A549 (cell line): ENCODE results near the gene DNAH1. TPM values are rescaled to one million over a fixed set of nuclear protein-coding genes. Genes with fewer than 3 reads are reported as not detected.

Experiments used
- ATAC-seq, 2 experiments: fragments of 200-7000 bp in 1 of 2; fragments of >200 bp in 1 of 2; cut with Nextera tagmentation in 1 of 2; cut with Tn5 transposase in 1 of 2; 3 replicates each; pipeline versions ENCODE4 v1.8.0 to v1.9.1; 2018 to 2020; ENCODE audit warnings: mild to moderate bottlenecking in 1 of 2, moderate library complexity in 1 of 2
- CTCF ChIA-PET: fragments of 300-600 bp; sonication (Branson Sonifier 250); formaldehyde crosslinking; extraction: SDS; loops from one replicate; lab custom pipeline; 2021; ENCODE audit warnings: antibody characterized with exemption, inconsistent platforms; lab: Yijun Ruan, JAX
- POLR2A ChIA-PET: fragments of 350-600 bp; formaldehyde crosslinking; extraction: SDS; loops from one replicate; lab custom pipeline; 2021; ENCODE audit warnings: antibody characterized with exemption, inconsistent platforms; lab: Yijun Ruan, JAX
- DNase-seq, 2 experiments: peaks; one replicate each; pipeline versions ENCODE4 v3.0.0 to v3.0.0-alpha.2; 2011 to 2016; ENCODE audit warnings: low read depth in 1 of 2, low spot score in 1 of 2
- FAIRE-seq: peaks from 2 replicates; lab custom pipeline; 2011; peaks lifted over from hg19 to GRCh38; lab: Jason Lieb, UNC
- H3K27ac ChIP-seq, 2 experiments: fragments of >200 bp; sonication (Bioruptor Twin); formaldehyde crosslinking; 3 replicates each; pipeline ENCODE4 v1.5.1; 2016 to 2017
- H3K4me1 ChIP-seq: fragments of >200 bp; sonication (Bioruptor Twin); formaldehyde crosslinking; 3 replicates; pipeline ENCODE4 v1.6.1; 2016
- H3K4me2 ChIP-seq: fragments of >200 bp; sonication (Bioruptor Twin); formaldehyde crosslinking; 3 replicates; pipeline ENCODE4 v1.6.1; 2016
- H3K4me3 ChIP-seq: fragments of >200 bp; sonication (Bioruptor Twin); formaldehyde crosslinking; 3 replicates; pipeline ENCODE4 v1.5.1; 2016
- H3K9me3 ChIP-seq: fragments of >200 bp; sonication (Bioruptor Twin); formaldehyde crosslinking; 3 replicates; pipeline ENCODE4 v1.6.1; 2016
- BHLHE40 ChIP-seq: IDR thresholded peaks from 2 replicates; pipeline ENCODE4 v1.6.1; 2012; ENCODE audit warnings: low read depth, low read length, inconsistent platforms
- CBX8 ChIP-seq: fragments of 200-600 bp; sonication (generic); IDR thresholded peaks from 2 replicates; pipeline ENCODE4 v1.6.1; 2016
- CHD2 ChIP-seq: fragments of 150-350 bp; IDR thresholded peaks from 2 replicates; pipeline ENCODE4 v1.6.1; 2014; ENCODE audit warnings: low read length; ENCODE audit not compliant: partially characterized antibody
- CHD4 ChIP-seq: fragments of 200-600 bp; sonication (generic); IDR thresholded peaks from 2 replicates; pipeline ENCODE4 v1.6.1; 2016; ENCODE audit warnings: antibody characterized with exemption, mild to moderate bottlenecking, borderline replicate concordance
- EP300 ChIP-seq, 2 experiments: fragments of >200 bp; sonication (Bioruptor Twin); formaldehyde crosslinking; IDR thresholded peaks; 2 replicates in 1 of 2; 3 replicates in 1 of 2; pipeline ENCODE4 v1.6.1; 2016 to 2017
- FOSB ChIP-seq: fragments of 250-450 bp; sonication (Bioruptor Pico); IDR thresholded peaks from 2 replicates; pipeline ENCODE4 v1.5.0; 2020; ENCODE audit warnings: mild to moderate bottlenecking, moderate library complexity
- FOSL2 ChIP-seq, 2 experiments: fragments of 450-650 bp in 1 of 2; fragments of >200 bp in 1 of 2; sonication (Bioruptor Twin) in 1 of 2; formaldehyde crosslinking; IDR thresholded peaks; 2 replicates each; pipeline versions ENCODE4 v1.5.0 to v1.6.1; 2016 to 2020; ENCODE audit warnings: mild to moderate bottlenecking in 1 of 2, moderate library complexity in 1 of 2
- GATA3 ChIP-seq: IDR thresholded peaks from 2 replicates; pipeline ENCODE4 v1.6.1; 2012; ENCODE audit warnings: borderline replicate concordance
- HEYL ChIP-seq: fragments of 250-450 bp; sonication (Bioruptor Pico); IDR thresholded peaks from 2 replicates; pipeline ENCODE4 v1.8.0; 2021; ENCODE audit warnings: mild to moderate bottlenecking, moderate library complexity
- JUN ChIP-seq, 2 experiments: fragments of >200 bp; sonication (Bioruptor Twin); formaldehyde crosslinking; IDR thresholded peaks; 2 replicates in 1 of 2; 3 replicates in 1 of 2; pipeline ENCODE4 v1.6.1; 2016 to 2017
- KDM1A ChIP-seq: fragments of 200-600 bp; sonication (generic); IDR thresholded peaks from 2 replicates; pipeline ENCODE4 v1.6.1; 2016; ENCODE audit warnings: low read depth, mild to moderate bottlenecking
- MAFK ChIP-seq: fragments of 450-650 bp; IDR thresholded peaks from 2 replicates; pipeline ENCODE4 v1.6.1; 2014; ENCODE audit not compliant: partially characterized antibody
- NPAS2 ChIP-seq: fragments of 250-450 bp; sonication (Bioruptor Pico); IDR thresholded peaks from 2 replicates; pipeline ENCODE4 v1.8.0; 2022; ENCODE audit warnings: mild to moderate bottlenecking, moderate library complexity, borderline replicate concordance
- RARB ChIP-seq: fragments of 250-450 bp; sonication (Bioruptor Pico); IDR thresholded peaks from 2 replicates; pipeline ENCODE4 v1.8.0; 2021; ENCODE audit warnings: mild to moderate bottlenecking, moderate library complexity
- REST ChIP-seq: fragments of 200-600 bp; sonication (generic); IDR thresholded peaks from 2 replicates; pipeline ENCODE4 v1.6.1; 2016; ENCODE audit warnings: antibody characterized with exemption, mild to moderate bottlenecking, moderate library complexity
- RFX5 ChIP-seq: fragments of 450-650 bp; IDR thresholded peaks from 2 replicates; pipeline ENCODE4 v1.7.1; 2014; ENCODE audit warnings: antibody characterized with exemption, mild to moderate bottlenecking, moderate library complexity
- TFCP2L1 ChIP-seq: fragments of 250-450 bp; sonication (Bioruptor Pico); IDR thresholded peaks from 2 replicates; pipeline ENCODE4 v1.5.0; 2021; ENCODE audit warnings: mild to moderate bottlenecking
- TP53 ChIP-seq: fragments of 250-450 bp; sonication (Bioruptor Pico); IDR thresholded peaks from 2 replicates; pipeline ENCODE4 v1.5.0; 2021; ENCODE audit warnings: mild to moderate bottlenecking, moderate library complexity
- WGBS: methylation state at CpG from one replicate; pipeline ENCODE4 v1.1.6; 2017; ENCODE audit errors: missing lambda C conversion rate; 5-methylcytosine and 5-hydroxymethylcytosine counted together
- polyA plus RNA-seq, 4 experiments: library from polyadenylated mRNA; depleted of rRNA in 3 of 4; stranded (reverse); fragments of >200 nt; fragmentation: RNase III in 1 of 4; extraction: RNeasy Plus Mini Kit Qiagen cat#74134 plus additional on column Dnase treatment in 1 of 4; gene quantifications; 2 replicates in 3 of 4; 3 replicates in 1 of 4; pipeline ENCODE4 v1.2.3, GENCODE V29; 2011 to 2017
- TF ChIP-seq, protein P1 (sequence below): fragments of >200 bp; sonication (Bioruptor Twin); formaldehyde crosslinking; IDR thresholded peaks from 3 replicates; pipeline ENCODE4 v1.5.1; 2016
- TF ChIP-seq, protein P2 (sequence below): IDR thresholded peaks from 2 replicates; pipeline ENCODE4 v1.6.1; 2012

DNAH1 gene
- polyA plus RNA-seq, 2 of the 4 experiments (the other 2 are of a cell fraction), result 0.65 to 1.6 TPM

GRCh38 chr3:52373676-52374075, 57.6 kb downstream of the DNAH1 start:
- Histone ChIP-seq H3K9me3 (no peaks in the 10 kb centered on the region), H3K4me2 (no peak overlapping the region), H3K4me3 (no peak overlapping the region), H3K27ac (no peak overlapping the region), H3K4me1 (no peaks in the 10 kb centered on the region)
- no peak for FAIRE-seq
- CTCF ChIA-PET, result interaction anchor here (1.5 kb wide), 1 partner anchor 27 kb away, joined by 3 read pairs; no protein-coding TSS in a partner anchor
- TF ChIP-seq NPAS2 (no peak), GATA3 (no peak)
- POLR2A ChIA-PET, result no interaction called here
- no peak for ATAC-seq
- 66% methylated on average over 6 of the region's 6 CpGs for WGBS
- DNase-seq, result no peak

DNA sequence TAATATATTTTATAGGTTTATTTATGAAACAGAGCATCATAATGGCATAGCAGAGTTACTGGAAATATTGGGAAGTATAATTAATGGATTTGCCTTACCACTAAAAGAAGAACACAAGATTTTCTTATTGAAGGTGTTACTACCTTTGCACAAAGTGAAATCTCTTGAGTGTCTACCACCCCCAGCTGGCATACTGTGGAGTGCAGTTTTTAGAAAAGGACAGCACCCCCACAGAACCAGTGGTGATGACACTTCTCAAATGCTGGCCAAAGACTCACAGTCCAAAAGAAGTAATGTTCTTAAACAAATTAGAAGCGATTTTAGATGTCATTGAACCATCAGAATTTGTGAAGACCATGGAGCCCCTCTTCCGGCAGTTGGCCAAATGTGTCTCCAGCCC, 58.1 kb downstream of the DNAH1 start:
- ChIA-PET POLR2A (no interaction called here), CTCF (interaction anchor here (1.5 kb wide), 1 partner anchor 26 kb away, joined by 3 read pairs; no protein-coding TSS in a partner anchor)
- WGBS, result 53% methylated on average over 2 of the region's 2 CpGs
- no peak overlapping the region for H3K4me3 ChIP-seq
- FAIRE-seq, result no peak
- H3K4me2 ChIP-seq, result no peak overlapping the region
- no peak for ATAC-seq
- no peaks in the 10 kb centered on the region for H3K4me1 ChIP-seq
- no peaks in the 10 kb centered on the region for H3K9me3 ChIP-seq
- DNase-seq, result no peak
- no peak overlapping the region for H3K27ac ChIP-seq
- TF ChIP-seq CHD2 (no peak), CHD4 (no peak), FOSB (CRISPR knock-in tag) (no peak), REST (no peak), TP53 (CRISPR knock-in tag) (no peak), BHLHE40 (no peak), RARB (no peak), TFCP2L1 (CRISPR knock-in tag) (no peak), RFX5 (no peak), FOSL2 (IDR thresholded peaks at IDR 0.05) (no peak), FOSL2 (CRISPR knock-in tag; IDR thresholded peaks at IDR 0.05) (no peak), HEYL (CRISPR knock-in tag) (no peak), MAFK (no peak), EP300 (IDR thresholded peaks at IDR 0.05) (no peak), CBX8 (no peak), JUN (IDR thresholded peaks at IDR 0.05) (no peak)
- TF ChIP-seq, protein P1, sequence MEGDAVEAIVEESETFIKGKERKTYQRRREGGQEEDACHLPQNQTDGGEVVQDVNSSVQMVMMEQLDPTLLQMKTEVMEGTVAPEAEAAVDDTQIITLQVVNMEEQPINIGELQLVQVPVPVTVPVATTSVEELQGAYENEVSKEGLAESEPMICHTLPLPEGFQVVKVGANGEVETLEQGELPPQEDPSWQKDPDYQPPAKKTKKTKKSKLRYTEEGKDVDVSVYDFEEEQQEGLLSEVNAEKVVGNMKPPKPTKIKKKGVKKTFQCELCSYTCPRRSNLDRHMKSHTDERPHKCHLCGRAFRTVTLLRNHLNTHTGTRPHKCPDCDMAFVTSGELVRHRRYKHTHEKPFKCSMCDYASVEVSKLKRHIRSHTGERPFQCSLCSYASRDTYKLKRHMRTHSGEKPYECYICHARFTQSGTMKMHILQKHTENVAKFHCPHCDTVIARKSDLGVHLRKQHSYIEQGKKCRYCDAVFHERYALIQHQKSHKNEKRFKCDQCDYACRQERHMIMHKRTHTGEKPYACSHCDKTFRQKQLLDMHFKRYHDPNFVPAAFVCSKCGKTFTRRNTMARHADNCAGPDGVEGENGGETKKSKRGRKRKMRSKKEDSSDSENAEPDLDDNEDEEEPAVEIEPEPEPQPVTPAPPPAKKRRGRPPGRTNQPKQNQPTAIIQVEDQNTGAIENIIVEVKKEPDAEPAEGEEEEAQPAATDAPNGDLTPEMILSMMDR, result no peak
- TF ChIP-seq, protein P2, sequence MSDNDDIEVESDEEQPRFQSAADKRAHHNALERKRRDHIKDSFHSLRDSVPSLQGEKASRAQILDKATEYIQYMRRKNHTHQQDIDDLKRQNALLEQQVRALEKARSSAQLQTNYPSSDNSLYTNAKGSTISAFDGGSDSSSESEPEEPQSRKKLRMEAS, result no peak

- H3K9me3 ChIP-seq, result no peaks in the 10 kb centered on the region
- H3K4me3 ChIP-seq, result no peak overlapping the region
- DNase-seq (no peak), FAIRE-seq (no peak), ATAC-seq (no peak)
- POLR2A ChIA-PET, result no interaction called here
- no peak overlapping the region for H3K27ac ChIP-seq
- no peak for TF ChIP-seq KDM1A
- H3K4me1 ChIP-seq, result no peaks in the 10 kb centered on the region
- CTCF ChIA-PET, result no interaction called here
- no peak overlapping the region for H3K4me2 ChIP-seq
- 78% methylated on average over 3 of the region's 10 CpGs for WGBS
These were observed 63.5 kb downstream of the DNAH1 start for GRCh38 chr3:52379610-52380009.
